H1 (cell line): Measurements from ENCODE around the gene COL11A2. TPM values are rescaled to one million over a fixed set of nuclear protein-coding genes. Genes with fewer than 3 reads are reported as not detected.

Source experiments
- CREB1 ChIP-seq: IDR thresholded peaks from 2 replicates; pipeline ENCODE4 v1.6.1; 2012; ENCODE audit warnings: inconsistent platforms
- polyA plus RNA-seq, 7 experiments: library from polyadenylated mRNA; depleted of rRNA in 3 of 7; stranded (reverse) in 5 of 7; unstranded in 2 of 7; fragments of >200 nt in 5 of 7; fragments of 200-250 nt in 2 of 7; gene quantifications; 1 replicate in 5 of 7; 2 replicates in 1 of 7; 4 replicates in 1 of 7; pipeline versions ENCODE4 v1.2.1 to v1.2.3, GENCODE V29; 2011 to 2013; ENCODE audit warnings: missing spikeins in 2 of 7, mixed read lengths in 2 of 7
- total RNA-seq: library from RNA; stranded (reverse); fragmentation: NEBNext Ultra II Directional; extraction: Animal tissue kit (Norgen Biotek cat#: 25700); gene quantifications from 2 replicates; pipeline ENCODE4 v1.2.1, GENCODE V29; 2021

COL11A2 gene
- total and polyA plus RNA-seq, 2 of the 8 experiments (the other 6 are each of a cell fraction or from before 2014, with no cell fraction given) = 2.8 to 3.8 TPM

DNA sequence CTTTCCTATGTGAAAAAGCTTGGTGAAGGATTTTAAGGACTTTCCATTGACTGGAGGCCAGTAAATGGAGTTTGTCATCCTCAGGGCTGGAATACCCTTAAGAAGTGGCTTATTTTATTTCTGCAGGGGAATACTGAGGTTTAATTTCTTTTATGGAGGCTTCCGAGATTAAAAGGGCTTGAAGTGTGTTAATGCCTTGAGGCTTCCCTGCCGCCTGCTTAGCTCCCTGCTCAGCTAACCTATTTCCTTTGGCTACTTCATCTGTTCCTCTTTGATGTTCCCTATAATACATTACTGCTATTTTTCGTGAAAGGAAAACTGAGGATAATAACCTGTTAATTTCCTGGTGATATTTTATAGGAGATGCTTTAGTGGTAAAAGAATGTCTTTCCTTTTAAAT is 72.3 kb downstream of the COL11A2 start (continued):
- no peak for TF ChIP-seq CREB1
